Lower leg skin (tissue), 4 donors: Measurements from ENCODE around the gene JAK3. TPM values are rescaled to one million over a fixed set of nuclear protein-coding genes. Genes with fewer than 3 reads are reported as not detected.

Experiments used
- DNase-seq, 2 donors: peaks; one replicate each; pipeline ENCODE4 v3.0.0-alpha.2; 2019; ENCODE audit warnings: low spot score in 2 of 2
- H3K4me3 ChIP-seq: fragments of 200-600 bp; sonication (generic); 2 replicates; pipeline ENCODE4 v1.5.1; 2017; ENCODE audit warnings: mild to moderate bottlenecking, low read depth; ENCODE audit not compliant: poor library complexity, severe bottlenecking
- POLR2A ChIP-seq, 2 donors: fragments of 450-650 bp; IDR thresholded peaks; one replicate each; pipeline ENCODE4 v1.6.1; 2016 to 2017; ENCODE audit warnings: antibody characterized with exemption in 2 of 2, mild to moderate bottlenecking in 1 of 2, moderate library complexity in 1 of 2
- WGBS, 2 donors: methylation state at CpG; one replicate each; pipeline ENCODE4 v1.1.5; 2018; 5-methylcytosine and 5-hydroxymethylcytosine counted together
- intact Hi-C: fragments of 100-400 bp; cut with DNase I; formaldehyde crosslinking; loops from one replicate; pipeline ENCODE4 v1.15.0; 2023; ENCODE audit warnings: low total_unique reads
- total RNA-seq, 4 donors: library from RNA; depleted of rRNA; stranded (reverse); fragments of >200 nt; gene quantifications; one replicate each; pipeline ENCODE4 v1.1.0, GENCODE V29; 2016
- TF ChIP-seq, protein P1 (sequence below), 3 donors: fragments of 450-650 bp; IDR thresholded peaks; one replicate each; pipeline ENCODE4 v1.5.1; 2016; ENCODE audit warnings: antibody characterized with exemption in 3 of 3, mild to moderate bottlenecking in 3 of 3, moderate library complexity in 2 of 3

Gene JAK3
- total RNA-seq, 4 donors from 2014 or later = 2.1 to 4.0 (median 3.7) TPM

DNA sequence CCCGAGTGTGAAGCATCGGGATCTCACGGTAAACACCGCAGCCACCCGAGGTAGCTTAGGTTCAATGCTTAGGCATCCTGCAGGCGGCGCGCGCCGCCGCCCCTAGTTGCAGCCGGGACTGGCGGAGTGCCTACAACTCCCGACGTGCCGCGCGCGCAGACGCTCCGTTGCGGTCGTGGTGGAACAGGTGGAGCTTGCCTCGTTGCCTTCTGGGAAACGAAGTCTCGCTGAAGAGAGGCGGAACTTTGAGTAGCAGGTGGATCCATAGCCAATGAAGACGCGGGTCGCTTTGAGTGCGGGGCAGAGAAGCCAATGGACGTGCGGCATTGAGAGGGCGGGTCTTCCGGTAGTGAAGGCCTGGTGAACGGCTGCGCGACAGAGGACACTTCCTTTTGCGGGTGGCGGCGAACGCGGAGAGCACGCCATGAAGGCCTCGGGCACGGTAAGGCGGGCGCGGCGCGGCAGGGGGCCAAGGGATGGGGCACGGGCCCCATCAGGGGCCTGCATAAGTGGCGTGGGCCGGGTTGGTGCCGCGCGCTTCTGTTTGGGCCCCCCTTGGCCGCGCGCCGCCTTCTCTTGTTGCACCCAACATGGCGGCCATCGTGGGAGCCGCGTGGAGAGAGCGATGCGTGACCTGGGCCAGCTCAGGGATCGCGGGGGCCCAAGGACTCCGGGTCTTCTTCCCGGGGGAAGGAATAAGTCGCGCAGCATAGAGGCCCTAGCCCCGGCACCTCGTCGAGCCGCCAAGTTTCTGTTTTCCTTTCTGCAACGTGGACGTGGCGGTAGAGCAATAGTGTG lies 11.9 kb upstream of the JAK3 start, which contains the start of gene RPL18A:
TSS of gene RPL18A (plus strand) at position 378 of the 798 bp plus-strand sequence. CDS start at position 425, 47 bp downstream.
- 0% methylated on average over 53 to 80 of the region's 80 CpGs for WGBS, 2 donors
- peak; percentile 99 to 100 for DNase-seq
- intact Hi-C loops = loop anchor here (5.0 to 10.0 kb wide), 2 partner anchors 73 to 155 kb away; partner anchors contain the start of gene CCDC124
- H3K4me3 ChIP-seq = peak within 1 kb of the TSS; percentile 90
- TF ChIP-seq, protein P1, sequence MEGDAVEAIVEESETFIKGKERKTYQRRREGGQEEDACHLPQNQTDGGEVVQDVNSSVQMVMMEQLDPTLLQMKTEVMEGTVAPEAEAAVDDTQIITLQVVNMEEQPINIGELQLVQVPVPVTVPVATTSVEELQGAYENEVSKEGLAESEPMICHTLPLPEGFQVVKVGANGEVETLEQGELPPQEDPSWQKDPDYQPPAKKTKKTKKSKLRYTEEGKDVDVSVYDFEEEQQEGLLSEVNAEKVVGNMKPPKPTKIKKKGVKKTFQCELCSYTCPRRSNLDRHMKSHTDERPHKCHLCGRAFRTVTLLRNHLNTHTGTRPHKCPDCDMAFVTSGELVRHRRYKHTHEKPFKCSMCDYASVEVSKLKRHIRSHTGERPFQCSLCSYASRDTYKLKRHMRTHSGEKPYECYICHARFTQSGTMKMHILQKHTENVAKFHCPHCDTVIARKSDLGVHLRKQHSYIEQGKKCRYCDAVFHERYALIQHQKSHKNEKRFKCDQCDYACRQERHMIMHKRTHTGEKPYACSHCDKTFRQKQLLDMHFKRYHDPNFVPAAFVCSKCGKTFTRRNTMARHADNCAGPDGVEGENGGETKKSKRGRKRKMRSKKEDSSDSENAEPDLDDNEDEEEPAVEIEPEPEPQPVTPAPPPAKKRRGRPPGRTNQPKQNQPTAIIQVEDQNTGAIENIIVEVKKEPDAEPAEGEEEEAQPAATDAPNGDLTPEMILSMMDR (IDR thresholded peaks at IDR 0.05) = peak in 1 of 3 donors; percentile 41
- peak in 1 of 2 donors; percentile 43 for TF ChIP-seq POLR2A (IDR thresholded peaks at IDR 0.05)

- H3K4me3 ChIP-seq = no peak overlapping the region
- DNase-seq = peak; percentile 77 to 97
- TF ChIP-seq POLR2A (IDR thresholded peaks at IDR 0.05) = no peak
- TF ChIP-seq, protein P1 (IDR thresholded peaks at IDR 0.05) = peak in 1 of 3 donors; percentile 93
- WGBS, 2 donors = 11 to 17% methylated on average over 24 to 29 of the region's 29 CpGs
- intact Hi-C loops = loop anchor here (10.0 kb wide), 1 partner anchor 151 kb away; no protein-coding TSS in a partner anchor
Observed at GRCh38 chr19:17855280-17856152, 7.7 kb upstream of the JAK3 start.

DNA sequence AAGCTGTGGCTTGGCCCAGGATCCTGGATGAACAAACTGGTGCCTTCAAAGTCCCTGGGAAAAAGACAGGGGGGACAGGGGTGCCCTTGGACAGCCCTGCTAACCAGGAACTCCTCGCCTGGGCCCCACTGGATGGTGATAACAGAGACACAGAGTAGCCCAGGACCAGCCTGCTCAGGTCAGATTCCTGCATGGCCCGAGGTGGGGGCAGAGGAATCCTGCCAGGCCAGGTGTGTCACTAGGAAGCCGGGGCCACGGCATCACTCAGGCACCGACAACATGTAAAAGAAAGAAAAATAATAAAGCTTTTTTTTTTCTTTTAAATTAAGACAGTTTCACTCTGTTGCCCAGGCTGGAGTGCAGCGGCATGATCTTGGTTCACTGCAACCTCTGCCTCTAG lies 6.3 kb upstream of the JAK3 start:
- no peak overlapping the region for H3K4me3 ChIP-seq
- intact Hi-C loops = loop anchor here (10.0 kb wide), 1 partner anchor 149 kb away; no protein-coding TSS in a partner anchor
- DNase-seq = no peak
- 77 to 84% methylated on average over 6 of the region's 6 CpGs for WGBS, 2 donors
- TF ChIP-seq, protein P1 (IDR thresholded peaks at IDR 0.05) = no peak
- no peak for TF ChIP-seq POLR2A (IDR thresholded peaks at IDR 0.05)

DNA sequence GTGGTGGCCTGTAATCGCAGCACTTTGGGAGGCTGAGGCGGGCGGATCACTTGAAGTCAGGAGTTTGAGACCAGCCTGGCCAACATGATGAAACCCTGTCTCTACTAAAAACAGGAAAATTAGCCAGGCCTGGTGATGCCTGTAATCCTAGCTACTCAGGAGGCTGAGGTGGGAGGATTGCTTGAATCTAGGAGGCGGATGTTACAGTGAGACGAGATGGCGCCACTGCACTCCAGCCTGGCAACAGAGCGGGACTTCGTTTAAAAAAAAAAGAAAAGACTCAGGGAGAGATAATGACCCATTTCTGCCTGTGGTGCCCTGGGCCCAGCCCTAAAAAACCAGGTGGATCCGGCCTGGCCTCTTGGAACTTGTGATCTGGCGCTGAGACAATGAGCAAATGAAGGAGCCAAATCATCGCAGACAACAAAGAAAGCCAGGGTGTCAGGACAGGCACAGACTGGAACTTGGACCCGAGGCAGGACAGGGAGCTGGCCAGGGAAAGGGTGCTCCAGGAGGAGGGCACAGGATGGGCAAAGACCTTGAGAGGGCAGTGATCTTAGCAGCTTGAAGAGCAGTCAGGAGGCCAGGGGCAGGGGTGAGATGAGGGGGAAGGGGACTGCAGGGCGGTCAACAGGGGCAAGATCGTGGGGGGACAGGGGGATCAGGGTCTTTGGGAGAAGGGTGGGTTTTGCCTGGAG lies 962 bp upstream of the JAK3 start:
- no peak for TF ChIP-seq POLR2A (IDR thresholded peaks at IDR 0.05)
- TF ChIP-seq, protein P1 (IDR thresholded peaks at IDR 0.05) = no peak
- no peak for DNase-seq
- WGBS, 2 donors = 58 to 64% methylated on average over 14 of the region's 14 CpGs
- no peak overlapping the region for H3K4me3 ChIP-seq
- intact Hi-C loops = no loop called here

GRCh38 chr19:17846146-17846545 lies 1.6 kb downstream of the JAK3 start:
- intact Hi-C loops = no loop called here
- TF ChIP-seq, protein P1 (IDR thresholded peaks at IDR 0.05) = no peak
- no peak for TF ChIP-seq POLR2A (IDR thresholded peaks at IDR 0.05)
- no peak for DNase-seq
- H3K4me3 ChIP-seq = no peak overlapping the region
- WGBS, 2 donors = 87 to 91% methylated on average over 8 of the region's 8 CpGs
